Testis (tissue), 3 donors: ENCODE results near the gene PIGU. TPM values are rescaled to one million over a fixed set of nuclear protein-coding genes. Genes with fewer than 3 reads are reported as not detected.

ENCODE experiments used
- DNase-seq: peaks from one replicate; pipeline ENCODE4 v3.0.0-alpha.2; 2019
- H3K27ac ChIP-seq, 2 donors: fragments of 200-600 bp; sonication (generic); one replicate each; pipeline ENCODE4 v1.5.1; 2019
- H3K27me3 ChIP-seq: fragments of 200-600 bp; sonication (generic); one replicate; pipeline ENCODE4 v1.5.1; 2019
- H3K36me3 ChIP-seq: fragments of 200-600 bp; sonication (generic); one replicate; pipeline ENCODE4 v1.5.1; 2017; ENCODE audit warnings: low read depth; ENCODE audit errors: missing control alignments
- H3K4me1 ChIP-seq: fragments of 200-600 bp; sonication (generic); one replicate; pipeline ENCODE4 v1.5.1; 2019
- H3K4me3 ChIP-seq, 2 donors: fragments of 200-600 bp; sonication (generic); one replicate each; pipeline ENCODE4 v1.5.1; 2017 to 2019
- H3K9me3 ChIP-seq: fragments of 200-600 bp; sonication (generic); one replicate; pipeline ENCODE4 v1.5.1; 2017
- CTCF ChIP-seq, 3 experiments: fragments of 450-650 bp in 2 of 3; fragments of 200-600 bp in 1 of 3; sonication (generic) in 1 of 3; IDR thresholded peaks; one replicate each; pipeline ENCODE4 v1.5.1; 2016 to 2019; ENCODE audit warnings: antibody characterized with exemption in 3 of 3, mild to moderate bottlenecking in 2 of 3, moderate library complexity in 1 of 3
- POLR2A ChIP-seq: fragments of 450-650 bp; IDR thresholded peaks from one replicate; pipeline ENCODE4 v1.6.1; 2017; ENCODE audit warnings: antibody characterized with exemption, mild to moderate bottlenecking, moderate library complexity
- WGBS, 2 donors: methylation state at CpG; one replicate each; pipeline ENCODE4 v1.1.5; 2018; 5-methylcytosine and 5-hydroxymethylcytosine counted together
- intact Hi-C: fragments of 100-400 bp; cut with DNase I; formaldehyde crosslinking; loops from one replicate; pipeline ENCODE4 v1.15.1; 2023; ENCODE audit warnings: low total_unique reads
- polyA plus RNA-seq: library from polyadenylated mRNA; stranded (reverse); fragments of 350-450 nt; fragmentation: Illumina TruSeq; extraction: RNeasy Lipid Tissue Mini Kit (QIAGEN cat#74804); gene quantifications from one replicate; pipeline ENCODE4 v1.2.3, GENCODE V29; 2014; ENCODE audit warnings: low read depth, low replicate concordance; ENCODE audit not compliant: insufficient read depth
- small RNA-seq, 2 donors: library from RNA; depleted of rRNA; stranded (forward); fragments of <200 nt; gene quantifications; one replicate each; pipeline ENCODE3, GENCODE V24; 2016
- total RNA-seq, 2 donors: library from RNA; depleted of rRNA; stranded (reverse); fragments of >200 nt; gene quantifications; one replicate each; pipeline ENCODE4 v1.2.3, GENCODE V29; 2016

The PIGU gene
- total and polyA plus RNA-seq, 3 donors from 2014 or later: 35.0 to 48.9 (median 35.7) TPM

- no peaks in the 10 kb centered on the region for H3K4me1 ChIP-seq
- H3K27me3 ChIP-seq: no peaks in the 10 kb centered on the region
- DNase-seq: no peak
- no peak overlapping the region for H3K4me3 ChIP-seq
- TF ChIP-seq POLR2A (no peak), CTCF (IDR thresholded peaks at IDR 0.05) (no peak)
- intact Hi-C loops: no loop called here
- no peak overlapping the region for H3K27ac ChIP-seq
- no peaks in the 10 kb centered on the region for H3K36me3 ChIP-seq
- no peaks in the 10 kb centered on the region for H3K9me3 ChIP-seq
- WGBS, 2 donors: 81 to 91% methylated on average over 4 of the region's 4 CpGs
These were observed 164.5 kb downstream of the PIGU start for GRCh38 chr20:34512266-34512954.

- no peaks in the 10 kb centered on the region for H3K4me1 ChIP-seq
- no peak overlapping the region for H3K27ac ChIP-seq
- WGBS, 2 donors: 72 to 88% methylated on average over 3 of the region's 3 CpGs
- no peak for TF ChIP-seq CTCF (IDR thresholded peaks at IDR 0.05)
- no peak for TF ChIP-seq POLR2A
- no peaks in the 10 kb centered on the region for H3K9me3 ChIP-seq
- no peak overlapping the region for H3K4me3 ChIP-seq
- no peaks in the 10 kb centered on the region for H3K27me3 ChIP-seq
- no peaks in the 10 kb centered on the region for H3K36me3 ChIP-seq
- intact Hi-C loops: no loop called here
- no peak for DNase-seq
These were observed 165.0 kb downstream of the PIGU start for GRCh38 chr20:34511891-34512265.

GRCh38 chr20:34510575-34510974 is 166.3 kb downstream of the PIGU start:
- H3K9me3 ChIP-seq: no peaks in the 10 kb centered on the region
- H3K27ac ChIP-seq: no peak overlapping the region
- DNase-seq: no peak
- intact Hi-C loops: no loop called here
- WGBS, 2 donors: 65 to 83% methylated on average over 1 of the region's 1 CpG
- no peak overlapping the region for H3K4me3 ChIP-seq
- H3K4me1 ChIP-seq: no peaks in the 10 kb centered on the region
- H3K36me3 ChIP-seq: no peaks in the 10 kb centered on the region
- TF ChIP-seq POLR2A (no peak), CTCF (IDR thresholded peaks at IDR 0.05) (no peak)
- no peaks in the 10 kb centered on the region for H3K27me3 ChIP-seq

Small RNAs within 50 kb of the gene (small RNA-seq; reads per million reads assigned to genes)
- gene AL118520.1 (0 reads per million in 2 donors), gene RF00019 (0 reads per million in 2 donors)

Other genes starting within 250 kb of the PIGU start
- 100 to 1,000 TPM in 1 of 2 donors, 10 to 100 TPM in 1; 97.6 to 128 TPM for gene DYNLRB1, start 160.7 kb downstream of the PIGU start, total RNA-seq
- gene DYNLRB1, start 160.7 kb downstream of the PIGU start, polyA plus RNA-seq: 155 TPM
- gene MAP1LC3A, start 118.4 kb downstream of the PIGU start, total RNA-seq: 100 to 1,000 TPM in 1 of 2 donors, 10 to 100 TPM in 1; 100.0 to 104 TPM
- 62.9 TPM for gene MAP1LC3A, start 118.4 kb downstream of the PIGU start, polyA plus RNA-seq
- gene TP53INP2, start 27.3 kb upstream of the PIGU start, total RNA-seq: 10 to 100 TPM; 35.3 to 59.9 TPM
- 39.9 TPM for gene TP53INP2, start 27.3 kb upstream of the PIGU start, polyA plus RNA-seq
- gene NCOA6, start 148.6 kb upstream of the PIGU start, total RNA-seq: 10 to 100 TPM; 48.1 to 54.4 TPM
- 45.2 TPM for gene NCOA6, start 148.6 kb upstream of the PIGU start, polyA plus RNA-seq
- 10 to 100 TPM; 22.6 to 24.1 TPM for gene GGT7, start 195.8 kb upstream of the PIGU start, total RNA-seq
- 13.4 TPM for gene GGT7, start 195.8 kb upstream of the PIGU start, polyA plus RNA-seq
- gene ACSS2, start 199.5 kb upstream of the PIGU start, total RNA-seq: 10 to 100 TPM; 58.2 to 63.7 TPM
- gene ACSS2, start 199.5 kb upstream of the PIGU start, polyA plus RNA-seq: 39.7 TPM